ENCODE data around the gene PRC1.

The PRC1 gene

DNA sequence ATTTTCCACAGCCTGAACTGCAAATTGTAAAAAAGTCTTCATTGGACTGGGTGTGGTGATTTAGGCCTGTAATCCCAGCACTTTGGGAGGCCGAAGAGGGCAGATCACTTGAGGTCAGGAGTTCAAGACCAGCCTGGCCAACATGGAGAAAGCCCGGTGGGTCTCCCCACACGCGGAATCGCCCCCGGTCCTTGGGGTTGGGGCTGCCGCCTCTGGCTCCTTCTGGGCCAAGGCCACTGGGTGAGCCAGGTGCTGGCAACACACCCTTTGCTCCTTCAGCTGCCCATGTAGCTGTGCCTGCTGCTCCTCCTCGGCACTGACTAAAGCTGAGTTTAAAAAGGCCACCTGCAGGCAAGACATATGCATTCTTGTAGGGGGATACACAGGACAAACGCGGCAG, 37.5 kb upstream of the PRC1 start:
- over 99% methylated on average over 9 of the region's 10 CpGs for WGBS (ENCODE audit: insufficient coverage)
- ChIA-PET CTCF (interaction anchor here (2.0 to 2.5 kb wide), 2 partner anchors 75 to 99 kb away, joined by 9 to 23 read pairs; partner anchors contain the start of gene HDDC3), POLR2A (no interaction called here)
- H3K4me1 ChIP-seq (ENCODE audit: control extremely low read depth in 1 of 4, control insufficient read depth in 4 of 4, insufficient read depth in 4 of 4, low read length in 3 of 4), result peaks cover 0 to 4% (median 1%) of the 10 kb centered on the region in 4 experiments
- DNase-seq, result no peak
- H3K27ac ChIP-seq (ENCODE audit: insufficient read depth in 1 of 2, low read depth in 1 of 2, low read length in 2 of 2, poor library complexity in 1 of 2, severe bottlenecking in 2 of 2), result no peak overlapping the region
- peaks cover 0 to 2% (median 0%) of the 10 kb centered on the region in 5 experiments for H3K27me3 ChIP-seq (replicated peaks in 2 of 5; ENCODE audit: control insufficient read depth in 4 of 5, insufficient read depth in 5 of 5, low read length in 4 of 5)
- no peaks in the 10 kb centered on the region for H3K9me3 ChIP-seq (ENCODE audit: control extremely low read depth in 1 of 5, control insufficient read depth in 4 of 5, insufficient read depth in 2 of 5, low read depth in 1 of 5, low read length in 4 of 5)
- no peaks in the 10 kb centered on the region for H3K36me3 ChIP-seq (ENCODE audit: control insufficient read depth in 4 of 4, insufficient read depth in 4 of 4, low read length in 3 of 4)
- no peak overlapping the region for H3K4me3 ChIP-seq (ENCODE audit: control insufficient read depth in 1 of 7, extremely low read depth in 1 of 7, insufficient read depth in 4 of 7, low read depth in 2 of 7, low read length in 6 of 7)

DNA sequence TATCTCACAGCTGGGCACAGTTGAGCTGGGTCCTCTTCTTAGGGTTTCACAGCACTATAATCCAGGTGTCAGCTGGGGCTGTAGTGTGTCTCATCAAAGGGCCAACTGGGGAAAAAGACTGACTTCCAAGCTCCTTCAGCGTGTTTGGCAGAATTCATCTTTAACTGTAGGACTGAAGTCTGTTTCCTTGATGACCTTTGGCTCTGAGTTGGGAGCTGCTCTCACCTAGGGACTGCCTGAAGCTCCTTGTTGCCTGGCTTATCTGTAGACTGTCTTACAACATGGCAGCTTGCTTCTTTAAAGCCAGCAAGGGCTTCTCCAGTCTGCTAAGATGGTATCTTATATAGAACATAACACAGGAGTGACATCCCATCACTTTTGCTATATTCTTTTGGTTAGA, 33.3 kb upstream of the PRC1 start:
- no peak for DNase-seq
- Histone ChIP-seq H3K36me3 (ENCODE audit: control insufficient read depth in 4 of 4, insufficient read depth in 4 of 4, low read length in 3 of 4) (no peaks in the 10 kb centered on the region), H3K4me3 (ENCODE audit: control insufficient read depth in 1 of 7, extremely low read depth in 1 of 7, insufficient read depth in 4 of 7, low read depth in 2 of 7, low read length in 6 of 7) (no peak overlapping the region), H3K27ac (ENCODE audit: insufficient read depth in 1 of 2, low read depth in 1 of 2, low read length in 2 of 2, poor library complexity in 1 of 2, severe bottlenecking in 2 of 2) (no peak overlapping the region), H3K9me3 (ENCODE audit: control extremely low read depth in 1 of 5, control insufficient read depth in 4 of 5, insufficient read depth in 2 of 5, low read depth in 1 of 5, low read length in 4 of 5) (no peaks in the 10 kb centered on the region), H3K4me1 (ENCODE audit: control extremely low read depth in 1 of 4, control insufficient read depth in 4 of 4, insufficient read depth in 4 of 4, low read length in 3 of 4) (peaks cover 0 to 6% (median 4%) of the 10 kb centered on the region in 4 experiments), H3K27me3 (replicated peaks in 2 of 5; ENCODE audit: control insufficient read depth in 4 of 5, insufficient read depth in 5 of 5, low read length in 4 of 5) (no peaks in the 10 kb centered on the region)
- ChIA-PET CTCF (no interaction called here), POLR2A (no interaction called here)
- WGBS (ENCODE audit: insufficient coverage), result 86% methylated on average over 1 of the region's 1 CpG

DNA sequence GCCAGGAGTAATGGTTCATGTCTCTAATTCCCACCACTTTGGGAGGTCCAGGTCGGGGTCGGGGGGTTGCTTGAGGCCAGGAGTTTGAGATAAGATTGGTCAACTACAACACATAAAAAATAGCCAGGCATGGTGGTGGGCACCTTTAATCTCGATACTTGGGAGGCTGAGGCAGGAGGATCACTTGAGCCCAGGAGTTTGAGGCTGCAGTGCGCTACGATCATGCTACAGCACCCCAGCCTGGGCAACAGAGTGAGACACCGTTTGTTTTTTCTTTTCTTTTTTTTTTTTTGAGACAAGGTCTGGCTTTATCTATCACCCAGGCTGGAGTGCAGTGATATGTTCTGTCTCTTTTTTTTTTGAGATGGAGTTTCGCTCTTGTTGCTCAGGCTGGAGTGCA, 29.4 kb upstream of the PRC1 start:
- no peak for DNase-seq
- Histone ChIP-seq H3K4me1 (ENCODE audit: control extremely low read depth in 1 of 4, control insufficient read depth in 4 of 4, insufficient read depth in 4 of 4, low read length in 3 of 4) (peaks cover 9 to 24% (median 16%) of the 10 kb centered on the region in 4 experiments), H3K27ac (ENCODE audit: insufficient read depth in 1 of 2, low read depth in 1 of 2, low read length in 2 of 2, poor library complexity in 1 of 2, severe bottlenecking in 2 of 2) (no peak overlapping the region), H3K9me3 (ENCODE audit: control extremely low read depth in 1 of 5, control insufficient read depth in 4 of 5, insufficient read depth in 2 of 5, low read depth in 1 of 5, low read length in 4 of 5) (no peaks in the 10 kb centered on the region), H3K4me3 (ENCODE audit: control insufficient read depth in 1 of 7, extremely low read depth in 1 of 7, insufficient read depth in 4 of 7, low read depth in 2 of 7, low read length in 6 of 7) (no peak overlapping the region), H3K27me3 (replicated peaks in 2 of 5; ENCODE audit: control insufficient read depth in 4 of 5, insufficient read depth in 5 of 5, low read length in 4 of 5) (no peaks in the 10 kb centered on the region), H3K36me3 (ENCODE audit: control insufficient read depth in 4 of 4, insufficient read depth in 4 of 4, low read length in 3 of 4) (peaks cover 0 to 4% (median 0%) of the 10 kb centered on the region in 4 experiments)
- CTCF ChIA-PET, result interaction anchor here (2.9 kb wide), 1 partner anchor 10 kb away, joined by 9 read pairs; no protein-coding TSS in a partner anchor
- WGBS (ENCODE audit: insufficient coverage), result 96% methylated on average over 3 of the region's 7 CpGs
- POLR2A ChIA-PET, result no interaction called here

DNA sequence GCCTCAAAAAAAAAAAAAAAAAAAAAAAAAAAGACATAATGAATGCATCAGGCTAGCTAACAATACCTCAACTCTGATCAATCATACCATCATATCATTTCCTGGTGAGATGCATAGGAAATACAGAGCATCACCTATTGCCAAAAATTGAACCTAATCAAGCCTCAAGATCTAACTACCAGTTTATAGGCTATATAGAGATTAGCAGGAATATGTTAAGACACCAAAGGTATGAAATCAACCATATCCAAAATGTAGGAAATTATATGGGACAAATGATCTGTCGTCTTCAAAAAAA, 28.4 kb upstream of the PRC1 start:
- H3K27me3 ChIP-seq (replicated peaks in 2 of 5; ENCODE audit: control insufficient read depth in 4 of 5, insufficient read depth in 5 of 5, low read length in 4 of 5), result no peaks in the 10 kb centered on the region
- no peaks in the 10 kb centered on the region for H3K9me3 ChIP-seq (ENCODE audit: control extremely low read depth in 1 of 5, control insufficient read depth in 4 of 5, insufficient read depth in 2 of 5, low read depth in 1 of 5, low read length in 4 of 5)
- peak overlapping the region; percentile 82 to 99 (median 95) for H3K4me3 ChIP-seq (ENCODE audit: control insufficient read depth in 1 of 7, extremely low read depth in 1 of 7, insufficient read depth in 4 of 7, low read depth in 2 of 7, low read length in 6 of 7)
- 100% methylated on average over 1 of the region's 1 CpG for WGBS (ENCODE audit: insufficient coverage)
- ChIA-PET POLR2A (interaction anchor here (0.6 to 0.7 kb wide), 2 partner anchors 18 to 72 kb away, joined by 3 to 4 read pairs; no protein-coding TSS in a partner anchor), CTCF (interaction anchor here (2.4 to 2.9 kb wide), 3 partner anchors 11 to 67 kb away, joined by 9 to 11 read pairs (median 9); partner anchors contain the start of gene RCCD1)
- H3K27ac ChIP-seq (ENCODE audit: insufficient read depth in 1 of 2, low read depth in 1 of 2, low read length in 2 of 2, poor library complexity in 1 of 2, severe bottlenecking in 2 of 2), result peak overlapping the region; percentile 53 to 86
- peaks cover 9 to 24% (median 16%) of the 10 kb centered on the region in 4 experiments for H3K4me1 ChIP-seq (ENCODE audit: control extremely low read depth in 1 of 4, control insufficient read depth in 4 of 4, insufficient read depth in 4 of 4, low read length in 3 of 4)
- DNase-seq, result no peak
- H3K36me3 ChIP-seq (ENCODE audit: control insufficient read depth in 4 of 4, insufficient read depth in 4 of 4, low read length in 3 of 4), result peaks cover 0 to 7% (median 2%) of the 10 kb centered on the region in 4 experiments

DNA sequence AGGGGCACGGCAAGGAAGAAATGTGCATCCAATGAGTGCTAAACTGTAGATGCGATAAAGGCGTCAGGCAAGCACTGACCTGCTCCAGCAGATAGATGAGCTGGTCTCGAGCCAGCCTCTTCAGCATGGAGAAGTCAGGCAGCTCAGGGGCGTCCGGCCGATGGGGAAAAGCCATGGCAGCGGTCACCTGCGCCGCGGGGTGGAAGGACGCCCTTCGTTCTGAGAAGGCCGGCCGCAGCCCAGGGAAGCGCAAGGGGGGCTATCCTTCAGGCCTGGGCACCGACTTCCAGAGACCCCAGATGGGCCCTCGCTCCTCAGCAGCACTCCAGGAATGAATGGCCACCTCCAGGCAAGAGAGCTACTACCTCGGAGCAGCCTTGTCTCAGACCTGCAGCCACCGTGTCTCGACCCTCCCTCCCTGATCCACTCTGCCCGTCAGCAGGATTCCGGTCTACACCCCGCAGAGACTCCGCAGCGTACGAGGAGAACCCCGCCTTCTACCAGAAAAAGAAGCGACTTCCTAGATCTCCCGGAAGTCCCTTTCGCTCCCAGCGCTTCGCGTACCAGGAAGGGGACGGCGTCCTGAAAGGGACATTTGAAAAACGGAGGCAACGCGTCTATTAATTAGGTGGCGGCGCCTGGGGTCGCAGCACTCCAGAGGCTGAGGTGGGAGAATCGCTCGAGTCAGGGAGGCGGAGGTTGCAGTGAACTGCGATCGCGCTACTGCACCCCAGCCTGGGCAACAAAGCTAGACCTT, 27.9 kb upstream of the PRC1 start, which contains the start of gene VPS33B:
Gene VPS33B, minus strand, starts transcription at position 520 of the 757 bp plus-strand sequence. Its CDS starts 345 bp downstream, at position 175.
- CTCF ChIA-PET, result interaction anchor here (0.6 to 2.9 kb wide), 7 partner anchors 11 to 236 kb away, joined by 3 to 11 read pairs (median 3); partner anchors contain the start of gene RCCD1
- WGBS (ENCODE audit: insufficient coverage), result 0% methylated on average over 28 of the region's 48 CpGs
- POLR2A ChIA-PET, result interaction anchor here (0.6 to 1.3 kb wide), 5 partner anchors 14 to 72 kb away, joined by 3 to 4 read pairs (median 3); partner anchors contain the start of gene PRC1
- peaks cover 0 to 11% (median 4%) of the 10 kb centered on the region in 4 experiments for H3K36me3 ChIP-seq (ENCODE audit: control insufficient read depth in 4 of 4, insufficient read depth in 4 of 4, low read length in 3 of 4)
- H3K4me1 ChIP-seq (ENCODE audit: control extremely low read depth in 1 of 4, control insufficient read depth in 4 of 4, insufficient read depth in 4 of 4, low read length in 3 of 4), result peaks cover 9 to 24% (median 16%) of the 10 kb centered on the region in 4 experiments
- peak; percentile 91 to 94 (median 92) for DNase-seq
- H3K27me3 ChIP-seq (replicated peaks in 2 of 5; ENCODE audit: control insufficient read depth in 4 of 5, insufficient read depth in 5 of 5, low read length in 4 of 5), result no peaks in the 10 kb centered on the region
- H3K27ac ChIP-seq (ENCODE audit: insufficient read depth in 1 of 2, low read depth in 1 of 2, low read length in 2 of 2, poor library complexity in 1 of 2, severe bottlenecking in 2 of 2), result peak within 1 kb of the TSS; percentile 53 to 86
- H3K9me3 ChIP-seq (ENCODE audit: control extremely low read depth in 1 of 5, control insufficient read depth in 4 of 5, insufficient read depth in 2 of 5, low read depth in 1 of 5, low read length in 4 of 5), result no peaks in the 10 kb centered on the region
- peak within 1 kb of the TSS; percentile 82 to 99 (median 95) for H3K4me3 ChIP-seq (ENCODE audit: control insufficient read depth in 1 of 7, extremely low read depth in 1 of 7, insufficient read depth in 4 of 7, low read depth in 2 of 7, low read length in 6 of 7)

DNA sequence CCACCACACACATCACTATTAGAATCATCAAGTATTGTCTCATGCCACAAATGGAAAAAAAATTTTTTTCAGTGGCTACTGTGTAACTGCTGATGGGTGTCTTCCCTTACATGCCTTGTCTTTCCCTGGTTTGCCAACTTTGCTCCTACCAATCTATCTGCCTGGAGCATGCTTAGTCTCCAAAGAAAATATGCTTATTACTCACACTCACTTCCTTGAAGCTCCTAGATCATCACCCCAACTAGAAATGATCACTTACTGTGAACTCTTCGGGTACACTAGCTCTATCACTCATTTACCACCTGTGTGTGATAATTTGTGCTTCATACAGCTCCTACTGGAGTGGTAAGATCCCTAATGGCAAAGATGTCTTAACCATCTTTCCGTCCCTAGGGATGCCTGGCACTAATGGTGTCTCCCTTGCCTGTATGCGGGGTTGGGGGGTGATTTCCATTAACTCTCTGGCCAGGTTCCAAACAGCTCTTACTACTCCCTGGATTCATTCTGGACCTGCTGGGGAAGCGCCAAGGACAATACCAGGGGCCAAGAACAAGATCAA, 27.3 kb upstream of the PRC1 start:
- no peaks in the 10 kb centered on the region for H3K27me3 ChIP-seq (replicated peaks in 2 of 5; ENCODE audit: control insufficient read depth in 4 of 5, insufficient read depth in 5 of 5, low read length in 4 of 5)
- H3K27ac ChIP-seq (ENCODE audit: insufficient read depth in 1 of 2, low read depth in 1 of 2, low read length in 2 of 2, poor library complexity in 1 of 2, severe bottlenecking in 2 of 2), result peak overlapping the region; percentile 53 to 86
- 10% methylated on average over 3 of the region's 4 CpGs for WGBS (ENCODE audit: insufficient coverage)
- peaks cover 9 to 24% (median 16%) of the 10 kb centered on the region in 4 experiments for H3K4me1 ChIP-seq (ENCODE audit: control extremely low read depth in 1 of 4, control insufficient read depth in 4 of 4, insufficient read depth in 4 of 4, low read length in 3 of 4)
- ChIA-PET POLR2A (interaction anchor here (0.6 to 1.3 kb wide), 3 partner anchors 14 to 27 kb away, joined by 3 to 4 read pairs (median 3); partner anchors contain the start of gene PRC1), CTCF (interaction anchor here (0.6 to 2.9 kb wide), 8 partner anchors 10 to 237 kb away, joined by 3 to 11 read pairs (median 3); partner anchors contain the start of gene RCCD1)
- H3K36me3 ChIP-seq (ENCODE audit: control insufficient read depth in 4 of 4, insufficient read depth in 4 of 4, low read length in 3 of 4), result peaks cover 0 to 14% (median 7%) of the 10 kb centered on the region in 4 experiments
- no peaks in the 10 kb centered on the region for H3K9me3 ChIP-seq (ENCODE audit: control extremely low read depth in 1 of 5, control insufficient read depth in 4 of 5, insufficient read depth in 2 of 5, low read depth in 1 of 5, low read length in 4 of 5)
- DNase-seq, result no peak
- H3K4me3 ChIP-seq (ENCODE audit: control insufficient read depth in 1 of 7, extremely low read depth in 1 of 7, insufficient read depth in 4 of 7, low read depth in 2 of 7, low read length in 6 of 7), result peak overlapping the region; percentile 82 to 99 (median 95)
